AG09319 (cell line): Measurements from ENCODE around the gene INSYN2A.

Experiments
- DNase-seq: peaks from one replicate; pipeline ENCODE4 v3.0.0-alpha.2; 2010; ENCODE audit warnings: low read depth; ENCODE audit errors: extremely low read depth
- CTCF ChIP-seq: IDR thresholded peaks from 2 replicates; pipeline ENCODE4 v1.5.1; 2011; ENCODE audit warnings: low read depth, mild to moderate bottlenecking, inconsistent platforms, low read length, moderate library complexity

The INSYN2A gene

GRCh38 chr10:127154831-127155620 is 41.4 kb downstream of the INSYN2A start:
- no peak for TF ChIP-seq CTCF

GRCh38 chr10:127153181-127153580 is 43.2 kb downstream of the INSYN2A start:
- DNase-seq: no peak
- TF ChIP-seq CTCF: no peak

More at GRCh38 chr10:127154831-127155620, 41.4 kb downstream of the INSYN2A start:
- DNase-seq: no peak

- DNase-seq: no peak
- no peak for TF ChIP-seq CTCF
Observed at GRCh38 chr10:127151981-127152699, 44.3 kb downstream of the INSYN2A start.

- no peak for TF ChIP-seq CTCF
- no peak for DNase-seq
Observed at GRCh38 chr10:127151541-127151940, 44.9 kb downstream of the INSYN2A start.

GRCh38 chr10:127150136-127150535 is 46.3 kb downstream of the INSYN2A start:
- no peak for DNase-seq
- no peak for TF ChIP-seq CTCF

- DNase-seq: no peak
- no peak for TF ChIP-seq CTCF
Observed at GRCh38 chr10:127149501-127150081, 46.8 kb downstream of the INSYN2A start.

GRCh38 chr10:127148933-127149220 is 47.5 kb downstream of the INSYN2A start:
- TF ChIP-seq CTCF: no peak
- DNase-seq: no peak
